Osteocyte (in vitro differentiated cells): ENCODE measurements around the gene WARS2. TPM values are rescaled to one million over a fixed set of nuclear protein-coding genes. Genes with fewer than 3 reads are reported as not detected.

Experiments
- DNase-seq: peaks from one replicate; pipeline ENCODE4 v3.0.0; 2021; ENCODE audit warnings: mixed read lengths; ENCODE audit not compliant: unreplicated experiment; ENCODE audit errors: extremely low spot score
- H3K27ac Mint-ChIP-seq: one replicate; pipeline ENCODE4 v1.8.0; 2021; ENCODE audit warnings: mild to moderate bottlenecking, mixed read lengths; ENCODE audit not compliant: unreplicated experiment
- H3K27me3 Mint-ChIP-seq: one replicate; pipeline ENCODE4 v1.8.0; 2021; ENCODE audit warnings: mixed read lengths; ENCODE audit not compliant: unreplicated experiment
- H3K36me3 Mint-ChIP-seq: one replicate; pipeline ENCODE4 v1.8.0; 2021; ENCODE audit warnings: mixed read lengths; ENCODE audit not compliant: unreplicated experiment
- H3K4me1 Mint-ChIP-seq: one replicate; pipeline ENCODE4 v1.8.0; 2021; ENCODE audit warnings: mixed read lengths; ENCODE audit not compliant: unreplicated experiment
- H3K4me3 Mint-ChIP-seq: one replicate; pipeline ENCODE4 v1.8.0; 2021; ENCODE audit warnings: mild to moderate bottlenecking, moderate library complexity, mixed read lengths; ENCODE audit not compliant: unreplicated experiment
- H3K9me3 Mint-ChIP-seq: one replicate; pipeline ENCODE4 v1.8.0; 2021; ENCODE audit warnings: mixed read lengths; ENCODE audit not compliant: unreplicated experiment
- CTCF ChIP-seq: fragments of 200-600 bp; sonication (generic); IDR thresholded peaks from 2 replicates; pipeline ENCODE4 v1.5.0; 2021; ENCODE audit warnings: antibody characterized with exemption, mild to moderate bottlenecking, moderate library complexity
- total RNA-seq: library from RNA; stranded (reverse); gene quantifications from 2 replicates; pipeline ENCODE4 v1.2.1, GENCODE V29; 2021

WARS2 gene
- total RNA-seq, 1 donor from 2014 or later = 13.2 TPM

- peaks cover 11% of the 10 kb centered on the region for H3K9me3 Mint-ChIP-seq
These were observed 36.7 kb downstream of the WARS2 start for GRCh38 chr1:119103764-119104163.

GRCh38 chr1:119102051-119102450 lies 38.4 kb downstream of the WARS2 start:
- Mint-ChIP-seq H3K4me3 (no peak overlapping the region), H3K27ac (peak overlapping the region; percentile 13), H3K27me3 (no peaks in the 10 kb centered on the region), H3K9me3 (peaks cover 3% of the 10 kb centered on the region), H3K4me1 (peaks cover 17% of the 10 kb centered on the region), H3K36me3 (no peaks in the 10 kb centered on the region)
- no peak for TF ChIP-seq CTCF
- no peak for DNase-seq

More at GRCh38 chr1:119103764-119104163, 36.7 kb downstream of the WARS2 start:
- Mint-ChIP-seq H3K4me3 (no peak overlapping the region), H3K27ac (no peak overlapping the region), H3K36me3 (no peaks in the 10 kb centered on the region), H3K27me3 (no peaks in the 10 kb centered on the region), H3K4me1 (peaks cover 17% of the 10 kb centered on the region)
- DNase-seq = no peak
- no peak for TF ChIP-seq CTCF

DNA sequence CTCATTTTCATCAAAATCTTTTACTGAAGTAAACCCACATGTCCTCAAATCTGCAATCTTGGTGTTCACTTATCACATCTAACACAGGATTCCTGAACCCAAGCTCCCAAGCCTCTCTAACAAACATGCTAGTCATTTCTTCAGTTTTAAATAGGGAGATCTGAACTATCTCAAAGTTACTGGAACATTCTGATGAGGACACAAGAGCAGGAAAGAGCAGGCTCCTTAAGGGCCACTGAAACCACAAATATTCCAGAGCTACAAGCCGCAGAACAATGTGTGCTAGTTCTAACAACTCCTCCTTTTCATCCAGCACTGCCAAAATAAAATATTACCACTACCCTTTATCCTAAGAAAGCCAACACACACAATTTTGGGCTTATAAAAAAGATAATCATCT lies 38.9 kb downstream of the WARS2 start:
- Mint-ChIP-seq H3K27me3 (no peaks in the 10 kb centered on the region), H3K4me1 (peaks cover 17% of the 10 kb centered on the region), H3K4me3 (no peak overlapping the region), H3K27ac (peak overlapping the region; percentile 66), H3K9me3 (no peaks in the 10 kb centered on the region), H3K36me3 (no peaks in the 10 kb centered on the region)
- DNase-seq = no peak
- no peak for TF ChIP-seq CTCF

DNA sequence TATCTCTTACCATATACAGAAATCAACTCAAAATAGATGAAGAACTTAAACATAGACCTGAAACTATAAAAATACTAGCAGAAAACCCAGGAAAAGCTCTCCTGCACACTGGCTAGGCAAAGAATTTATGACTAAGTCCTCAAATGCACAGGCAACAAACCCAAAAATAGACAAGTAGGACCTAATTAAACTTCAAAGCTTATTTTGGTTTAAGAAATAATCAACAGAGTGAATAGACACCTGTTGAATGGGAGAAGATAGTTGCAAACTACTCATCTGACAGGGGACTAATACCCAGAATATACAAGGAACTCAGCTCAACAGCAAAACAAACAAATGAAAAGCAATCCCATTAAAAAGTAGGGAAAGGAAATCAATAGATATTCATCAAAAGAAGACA lies 40.7 kb downstream of the WARS2 start:
- Mint-ChIP-seq H3K27ac (no peak overlapping the region), H3K27me3 (no peaks in the 10 kb centered on the region), H3K9me3 (no peaks in the 10 kb centered on the region), H3K36me3 (no peaks in the 10 kb centered on the region), H3K4me1 (peaks cover 17% of the 10 kb centered on the region), H3K4me3 (no peak overlapping the region)
- no peak for TF ChIP-seq CTCF
- DNase-seq = no peak

DNA sequence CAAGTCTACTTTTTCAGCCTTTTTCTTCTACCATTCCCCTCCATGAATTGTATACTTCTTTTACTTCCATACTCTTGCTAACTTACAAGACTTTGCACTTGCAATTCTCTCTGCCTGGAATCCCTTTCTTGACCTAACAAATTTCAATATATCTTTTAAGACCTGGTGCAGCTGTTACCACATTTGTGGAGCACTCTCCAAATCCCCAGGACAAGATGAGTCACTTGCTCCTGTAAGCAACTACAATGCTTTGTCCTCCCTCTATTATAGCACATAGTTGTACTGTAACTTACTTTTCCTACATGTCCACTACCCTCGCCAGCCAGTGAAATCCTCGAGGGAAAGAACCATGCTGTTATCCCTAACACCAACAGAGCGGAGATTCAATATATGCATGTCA lies 43.1 kb downstream of the WARS2 start:
- H3K4me3 Mint-ChIP-seq = no peak overlapping the region
- H3K27ac Mint-ChIP-seq = no peak overlapping the region
- H3K27me3 Mint-ChIP-seq = no peaks in the 10 kb centered on the region
- no peaks in the 10 kb centered on the region for H3K36me3 Mint-ChIP-seq
- no peak for TF ChIP-seq CTCF
- no peak for DNase-seq
- H3K4me1 Mint-ChIP-seq = peaks cover 13% of the 10 kb centered on the region
- H3K9me3 Mint-ChIP-seq = no peaks in the 10 kb centered on the region
